Measurements from ENCODE around the gene AADACL4.

Gene AADACL4

DNA sequence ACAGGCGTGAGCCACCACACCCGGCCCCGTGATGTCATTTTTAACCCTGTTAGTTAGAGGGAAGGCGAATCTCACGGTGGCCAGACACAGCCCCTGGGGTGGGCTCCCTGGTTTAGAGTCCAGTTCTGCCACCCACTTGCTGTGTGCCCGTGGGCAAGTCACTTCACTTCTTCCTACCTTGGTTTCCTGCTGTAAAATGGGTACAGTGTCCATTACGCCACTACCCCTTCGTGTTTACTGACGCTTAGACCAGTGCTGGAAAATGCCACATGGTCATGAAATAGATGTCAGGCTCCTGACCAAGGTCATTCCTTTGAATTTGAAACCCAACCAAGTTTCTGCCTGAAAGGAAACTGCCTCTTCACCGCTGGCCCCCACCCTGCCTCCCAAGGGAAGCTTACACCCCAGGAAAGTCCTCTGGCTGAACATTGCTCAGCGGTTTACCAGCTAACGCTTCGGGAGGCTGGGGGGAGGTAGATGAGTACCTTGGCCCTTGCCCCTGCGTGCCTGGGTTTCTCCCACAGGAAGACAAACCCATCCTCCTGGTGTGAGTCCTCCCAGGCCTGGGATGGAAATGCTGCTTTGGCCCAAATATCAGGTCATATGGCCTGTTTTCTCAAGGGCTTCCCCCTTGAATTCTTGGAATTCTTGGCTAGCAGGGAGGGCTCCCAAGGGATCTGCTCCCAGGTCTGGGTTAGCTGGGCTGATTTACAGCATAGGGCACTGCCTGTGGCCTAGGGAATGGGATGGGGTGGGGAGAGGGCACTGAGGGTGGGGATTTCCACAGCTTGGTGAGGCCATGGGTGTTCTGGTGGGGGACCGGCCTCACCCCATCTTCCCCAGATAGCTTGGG is 7.6 kb upstream of the AADACL4 start:
- Histone ChIP-seq H3K27me3 (ENCODE audit: insufficient read depth, poor library complexity, severe bottlenecking) (no peaks in the 10 kb centered on the region), H3K4me3 (ENCODE audit: severe bottlenecking) (no peak overlapping the region), H3K9me3 (ENCODE audit: severe bottlenecking) (peaks cover 22% of the 10 kb centered on the region), H3K36me3 (ENCODE audit: low read depth) (no peaks in the 10 kb centered on the region), H3K27ac (ENCODE audit: poor library complexity, severe bottlenecking) (no peak overlapping the region), H3K4me1 (ENCODE audit: insufficient read depth, poor library complexity, severe bottlenecking) (no peaks in the 10 kb centered on the region)
- ATAC-seq (ENCODE audit: low read depth), result no peak
- TF ChIP-seq, protein P1, sequence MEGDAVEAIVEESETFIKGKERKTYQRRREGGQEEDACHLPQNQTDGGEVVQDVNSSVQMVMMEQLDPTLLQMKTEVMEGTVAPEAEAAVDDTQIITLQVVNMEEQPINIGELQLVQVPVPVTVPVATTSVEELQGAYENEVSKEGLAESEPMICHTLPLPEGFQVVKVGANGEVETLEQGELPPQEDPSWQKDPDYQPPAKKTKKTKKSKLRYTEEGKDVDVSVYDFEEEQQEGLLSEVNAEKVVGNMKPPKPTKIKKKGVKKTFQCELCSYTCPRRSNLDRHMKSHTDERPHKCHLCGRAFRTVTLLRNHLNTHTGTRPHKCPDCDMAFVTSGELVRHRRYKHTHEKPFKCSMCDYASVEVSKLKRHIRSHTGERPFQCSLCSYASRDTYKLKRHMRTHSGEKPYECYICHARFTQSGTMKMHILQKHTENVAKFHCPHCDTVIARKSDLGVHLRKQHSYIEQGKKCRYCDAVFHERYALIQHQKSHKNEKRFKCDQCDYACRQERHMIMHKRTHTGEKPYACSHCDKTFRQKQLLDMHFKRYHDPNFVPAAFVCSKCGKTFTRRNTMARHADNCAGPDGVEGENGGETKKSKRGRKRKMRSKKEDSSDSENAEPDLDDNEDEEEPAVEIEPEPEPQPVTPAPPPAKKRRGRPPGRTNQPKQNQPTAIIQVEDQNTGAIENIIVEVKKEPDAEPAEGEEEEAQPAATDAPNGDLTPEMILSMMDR (IDR thresholded peaks at IDR 0.05; ENCODE audit: poor library complexity, severe bottlenecking), result no peak
- DNase-seq (ENCODE audit: low spot score), result no peak

DNA sequence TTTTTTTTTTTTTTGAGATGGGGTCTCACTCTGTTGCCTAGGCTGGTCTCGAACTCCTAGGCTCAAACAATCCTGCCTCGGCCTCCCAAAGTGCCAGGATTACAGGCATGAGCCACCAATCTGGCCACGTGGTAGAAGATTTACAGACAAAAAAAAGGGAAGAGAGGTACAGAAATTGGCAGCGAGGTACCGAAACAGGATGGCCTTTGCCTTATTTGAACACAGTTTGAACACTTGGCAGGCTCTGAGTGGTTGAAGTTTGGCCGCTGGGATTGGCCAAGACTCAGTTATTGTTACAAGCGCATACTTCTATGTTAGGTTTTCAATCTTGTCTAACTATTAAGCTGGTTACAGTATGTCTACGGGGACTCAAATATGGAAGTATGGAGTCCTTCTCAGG is 6.2 kb upstream of the AADACL4 start:
- DNase-seq (ENCODE audit: low spot score) (no peak), ATAC-seq (ENCODE audit: low read depth) (no peak)
- TF ChIP-seq, protein P1 (IDR thresholded peaks at IDR 0.05; ENCODE audit: poor library complexity, severe bottlenecking), result no peak
- Histone ChIP-seq H3K36me3 (ENCODE audit: low read depth) (no peaks in the 10 kb centered on the region), H3K27ac (ENCODE audit: poor library complexity, severe bottlenecking) (no peak overlapping the region), H3K4me1 (ENCODE audit: insufficient read depth, poor library complexity, severe bottlenecking) (no peaks in the 10 kb centered on the region), H3K4me3 (ENCODE audit: severe bottlenecking) (no peak overlapping the region), H3K27me3 (ENCODE audit: insufficient read depth, poor library complexity, severe bottlenecking) (no peaks in the 10 kb centered on the region), H3K9me3 (ENCODE audit: severe bottlenecking) (peaks cover 23% of the 10 kb centered on the region)

DNA sequence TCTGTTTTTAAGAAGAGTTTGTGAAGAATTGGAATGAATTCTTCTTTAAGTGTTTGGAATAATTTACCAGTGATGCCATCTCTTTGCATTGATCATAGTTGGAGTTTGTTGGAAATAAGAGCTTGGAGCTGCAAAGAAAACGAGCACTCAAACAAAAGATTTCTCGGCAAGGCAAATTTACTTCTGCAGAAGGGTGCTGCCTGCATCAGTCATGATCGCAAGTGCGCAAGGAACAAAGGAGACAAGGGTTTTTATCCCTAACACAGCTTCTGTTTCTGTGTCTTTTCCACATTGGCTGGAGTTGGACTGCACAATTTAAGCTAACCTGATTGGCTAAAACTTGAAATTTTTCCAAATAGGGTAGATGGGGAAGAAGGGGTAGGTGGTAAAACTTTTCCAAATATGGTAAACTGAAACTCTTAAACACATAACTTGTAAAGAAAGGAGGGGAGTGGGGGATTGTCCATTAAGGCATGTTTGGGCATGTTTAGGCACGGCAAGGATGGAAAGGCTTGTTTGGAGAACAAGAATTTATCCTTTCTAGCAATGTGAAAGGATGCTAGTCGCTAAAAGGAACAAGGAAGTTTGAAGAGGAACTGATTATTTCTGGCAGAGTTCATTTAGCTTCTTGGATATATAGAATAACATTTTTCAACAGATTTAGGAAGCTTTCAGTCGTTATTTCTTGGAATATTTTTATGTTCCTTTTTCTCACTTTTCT is 3.5 kb upstream of the AADACL4 start:
- peaks cover 23% of the 10 kb centered on the region for H3K9me3 ChIP-seq (ENCODE audit: severe bottlenecking)
- TF ChIP-seq, protein P1 (IDR thresholded peaks at IDR 0.05; ENCODE audit: poor library complexity, severe bottlenecking), result no peak
- H3K27me3 ChIP-seq (ENCODE audit: insufficient read depth, poor library complexity, severe bottlenecking), result no peaks in the 10 kb centered on the region
- no peaks in the 10 kb centered on the region for H3K4me1 ChIP-seq (ENCODE audit: insufficient read depth, poor library complexity, severe bottlenecking)
- DNase-seq (ENCODE audit: low spot score), result no peak
- H3K36me3 ChIP-seq (ENCODE audit: low read depth), result no peaks in the 10 kb centered on the region
- H3K27ac ChIP-seq (ENCODE audit: poor library complexity, severe bottlenecking), result no peak overlapping the region
- no peak overlapping the region for H3K4me3 ChIP-seq (ENCODE audit: severe bottlenecking)
- no peak for ATAC-seq (ENCODE audit: low read depth)

DNA sequence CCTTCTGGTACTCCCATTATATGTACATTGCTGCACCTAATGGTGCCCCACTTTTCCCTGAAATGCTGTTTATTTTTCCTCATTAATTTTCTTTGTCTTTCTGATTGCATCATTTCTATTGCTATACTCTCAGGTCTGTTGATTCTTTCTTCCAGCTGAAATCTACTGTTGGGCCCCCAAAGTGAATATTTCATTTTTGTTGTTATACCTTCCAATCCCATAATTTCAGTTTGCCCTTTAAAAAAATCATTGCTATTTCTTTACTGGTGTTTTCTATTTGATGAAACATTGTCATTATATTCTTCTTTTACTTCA is 3.0 kb upstream of the AADACL4 start:
- no peaks in the 10 kb centered on the region for H3K36me3 ChIP-seq (ENCODE audit: low read depth)
- no peak overlapping the region for H3K4me3 ChIP-seq (ENCODE audit: severe bottlenecking)
- H3K27ac ChIP-seq (ENCODE audit: poor library complexity, severe bottlenecking), result no peak overlapping the region
- peaks cover 23% of the 10 kb centered on the region for H3K9me3 ChIP-seq (ENCODE audit: severe bottlenecking)
- TF ChIP-seq, protein P1 (IDR thresholded peaks at IDR 0.05; ENCODE audit: poor library complexity, severe bottlenecking), result no peak
- no peaks in the 10 kb centered on the region for H3K27me3 ChIP-seq (ENCODE audit: insufficient read depth, poor library complexity, severe bottlenecking)
- ATAC-seq (ENCODE audit: low read depth), result no peak
- no peaks in the 10 kb centered on the region for H3K4me1 ChIP-seq (ENCODE audit: insufficient read depth, poor library complexity, severe bottlenecking)
- DNase-seq (ENCODE audit: low spot score), result no peak

DNA sequence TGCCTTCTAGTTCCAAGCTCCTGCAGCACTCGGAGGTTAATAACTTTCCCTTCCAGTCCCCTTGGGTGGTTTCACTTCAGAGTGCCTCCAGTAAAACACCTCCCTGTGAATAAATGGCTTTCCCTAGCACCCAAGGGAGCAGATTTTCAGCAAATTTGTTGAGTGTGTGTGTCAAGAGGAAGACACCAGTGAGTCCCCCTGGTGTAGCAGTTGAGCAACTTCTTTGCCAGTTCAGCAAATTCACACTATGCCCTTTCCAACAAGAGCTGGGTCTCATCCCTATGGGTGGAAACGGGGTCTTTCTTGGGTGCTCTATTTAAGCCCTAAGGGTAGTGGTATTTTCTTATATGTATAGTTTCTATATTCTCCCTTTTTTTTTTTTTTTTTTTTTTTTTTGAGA is 806 bp upstream of the AADACL4 start:
- Histone ChIP-seq H3K4me3 (ENCODE audit: severe bottlenecking) (no peak overlapping the region), H3K9me3 (ENCODE audit: severe bottlenecking) (peaks cover 23% of the 10 kb centered on the region), H3K27me3 (ENCODE audit: insufficient read depth, poor library complexity, severe bottlenecking) (no peaks in the 10 kb centered on the region), H3K36me3 (ENCODE audit: low read depth) (no peaks in the 10 kb centered on the region), H3K4me1 (ENCODE audit: insufficient read depth, poor library complexity, severe bottlenecking) (no peaks in the 10 kb centered on the region), H3K27ac (ENCODE audit: poor library complexity, severe bottlenecking) (no peak overlapping the region)
- ATAC-seq (ENCODE audit: low read depth) (no peak), DNase-seq (ENCODE audit: low spot score) (no peak)
- TF ChIP-seq, protein P1 (IDR thresholded peaks at IDR 0.05; ENCODE audit: poor library complexity, severe bottlenecking), result no peak

Data from RWPE2 (cell line).